Articular chondrocyte of knee joint (primary cell): Measurements from ENCODE around the gene PM20D1. TPM values are rescaled to one million over a fixed set of nuclear protein-coding genes. Genes with fewer than 3 reads are reported as not detected.

Experiments
- total RNA-seq: library from RNA; depleted of rRNA; stranded (reverse); fragments of >200 nt; gene quantifications from 2 replicates; pipeline ENCODE4 v1.2.3, GENCODE V29; 2012

PM20D1 gene
- 0.11 TPM in 1 of 2 replicates, not detected in the other for total RNA-seq

GRCh38 chr1:205849619-205850355, at the start of gene PM20D1:
TSS of gene PM20D1 (minus strand) at chr1:205850132. CDS start at chr1:205850072, 60 bp downstream.

GRCh38 chr1:205812878-205813754, 36.8 kb downstream of the PM20D1 start, which contains the start of gene SLC41A1:
TSS of gene SLC41A1 (minus strand) at chr1:205813198. CDS start at chr1:205810441, 2,757 bp downstream.

Other genes starting within 250 kb of the PM20D1 start
- 37.9 and 41.4 TPM in 2 replicates for gene ELK4, start 218.1 kb downstream of the PM20D1 start, total RNA-seq
- 0.39 and 0.54 TPM in 2 replicates for gene SLC45A3, start 169.6 kb downstream of the PM20D1 start, total RNA-seq
- gene NUCKS1, start 100.0 kb downstream of the PM20D1 start, total RNA-seq = 213 and 236 TPM in 2 replicates
- gene RAB29, start 74.7 kb downstream of the PM20D1 start, total RNA-seq = 30.6 and 36.5 TPM in 2 replicates
- 25.7 and 30.3 TPM in 2 replicates for gene SLC41A1, start 36.9 kb downstream of the PM20D1 start, total RNA-seq
- under 0.01 TPM in 1 of 2 replicates, not detected in the other for gene SLC26A9, start 93.3 kb upstream of the PM20D1 start, total RNA-seq
- gene RAB7B, start 153.3 kb upstream of the PM20D1 start, total RNA-seq = 11.6 and 19.9 TPM in 2 replicates
- not detected in 2 replicates for gene CTSE, start 173.8 kb upstream of the PM20D1 start, total RNA-seq
- gene RHEX, start 203.0 kb upstream of the PM20D1 start, total RNA-seq = not detected in 2 replicates